ENCODE data around the gene FEM1C. TPM values are rescaled to one million over a fixed set of nuclear protein-coding genes. Genes with fewer than 3 reads are reported as not detected.
A peak's percentile ranks its signal among the peaks of the same experiment; 100 is the strongest.

The FEM1C gene
- total RNA-seq, 1 experiment from 2014 or later: 10.3 TPM

DNA sequence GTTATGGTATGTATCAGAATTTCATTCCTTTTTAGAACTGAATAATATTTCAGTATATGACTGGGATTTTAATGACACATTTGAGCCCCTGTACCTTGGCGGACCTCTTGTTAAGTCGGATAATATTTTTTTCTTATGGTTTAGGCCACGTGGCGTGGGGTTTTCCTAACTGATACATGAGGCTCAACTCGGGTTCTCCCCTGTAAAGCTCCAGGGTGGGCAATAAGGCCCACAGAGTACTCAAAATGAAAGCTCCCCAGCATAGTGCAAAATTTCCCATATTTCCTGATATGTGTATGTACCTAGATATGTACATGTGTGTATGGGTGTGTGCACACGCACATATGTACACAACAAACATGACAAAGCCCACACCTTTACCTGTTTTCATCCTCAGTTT lies 33.2 kb upstream of the FEM1C start:
- POLR2A ChIA-PET: interaction anchor here (1.9 kb wide), 1 partner anchor 33 kb away, joined by 8 read pairs; the partner anchor contains the start of gene FEM1C
- peaks cover 17% of the 10 kb centered on the region for H3K4me1 Mint-ChIP-seq (ENCODE audit: insufficient read depth, unreplicated experiment)
- H3K9me3 Mint-ChIP-seq (ENCODE audit: unreplicated experiment): peaks cover 9% of the 10 kb centered on the region
- no peaks in the 10 kb centered on the region for H3K27me3 Mint-ChIP-seq (ENCODE audit: insufficient read depth, unreplicated experiment)
- TF ChIP-seq, protein P1, sequence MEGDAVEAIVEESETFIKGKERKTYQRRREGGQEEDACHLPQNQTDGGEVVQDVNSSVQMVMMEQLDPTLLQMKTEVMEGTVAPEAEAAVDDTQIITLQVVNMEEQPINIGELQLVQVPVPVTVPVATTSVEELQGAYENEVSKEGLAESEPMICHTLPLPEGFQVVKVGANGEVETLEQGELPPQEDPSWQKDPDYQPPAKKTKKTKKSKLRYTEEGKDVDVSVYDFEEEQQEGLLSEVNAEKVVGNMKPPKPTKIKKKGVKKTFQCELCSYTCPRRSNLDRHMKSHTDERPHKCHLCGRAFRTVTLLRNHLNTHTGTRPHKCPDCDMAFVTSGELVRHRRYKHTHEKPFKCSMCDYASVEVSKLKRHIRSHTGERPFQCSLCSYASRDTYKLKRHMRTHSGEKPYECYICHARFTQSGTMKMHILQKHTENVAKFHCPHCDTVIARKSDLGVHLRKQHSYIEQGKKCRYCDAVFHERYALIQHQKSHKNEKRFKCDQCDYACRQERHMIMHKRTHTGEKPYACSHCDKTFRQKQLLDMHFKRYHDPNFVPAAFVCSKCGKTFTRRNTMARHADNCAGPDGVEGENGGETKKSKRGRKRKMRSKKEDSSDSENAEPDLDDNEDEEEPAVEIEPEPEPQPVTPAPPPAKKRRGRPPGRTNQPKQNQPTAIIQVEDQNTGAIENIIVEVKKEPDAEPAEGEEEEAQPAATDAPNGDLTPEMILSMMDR (IDR thresholded peaks at IDR 0.05; ENCODE audit: unreplicated experiment): no peak
- intact Hi-C loops (cut with micrococcal nuclease): loop anchor here (5.0 to 10.0 kb wide), 2 partner anchors 413 to 480 kb away; partner anchors contain the start of gene TRIM36
- H3K4me3 Mint-ChIP-seq (ENCODE audit: unreplicated experiment): no peak overlapping the region
- CTCF ChIA-PET: interaction anchor here (0.5 to 13.3 kb wide), 6 partner anchors 11 to 477 kb away, joined by 3 to 264 read pairs (median 13); no protein-coding TSS in a partner anchor
- peak overlapping the region; percentile 9 for H3K27ac Mint-ChIP-seq (ENCODE audit: low read depth, unreplicated experiment)
- DNase-seq (ENCODE audit: unreplicated experiment): no peak
- H3K36me3 Mint-ChIP-seq (ENCODE audit: insufficient read depth, unreplicated experiment): no peaks in the 10 kb centered on the region
- BruUV-seq (replicated peaks): no TSS peak

- Mint-ChIP-seq H3K4me1 (ENCODE audit: insufficient read depth, unreplicated experiment) (peaks cover 17% of the 10 kb centered on the region), H3K4me3 (ENCODE audit: unreplicated experiment) (no peak overlapping the region), H3K27ac (ENCODE audit: low read depth, unreplicated experiment) (peak overlapping the region; percentile 9), H3K36me3 (ENCODE audit: insufficient read depth, unreplicated experiment) (no peaks in the 10 kb centered on the region), H3K27me3 (ENCODE audit: insufficient read depth, unreplicated experiment) (no peaks in the 10 kb centered on the region), H3K9me3 (ENCODE audit: unreplicated experiment) (peaks cover 9% of the 10 kb centered on the region)
- no TSS peak for BruUV-seq (replicated peaks)
- POLR2A ChIA-PET: interaction anchor here (1.9 kb wide), 1 partner anchor 33 kb away, joined by 8 read pairs; the partner anchor contains the start of gene FEM1C
- no peak for DNase-seq (ENCODE audit: unreplicated experiment)
- intact Hi-C loops (cut with micrococcal nuclease): loop anchor here (5.0 to 10.0 kb wide), 2 partner anchors 413 to 480 kb away; partner anchors contain the start of gene TRIM36
- CTCF ChIA-PET: interaction anchor here (0.5 to 13.3 kb wide), 5 partner anchors 11 to 477 kb away, joined by 3 to 264 read pairs (median 22); no protein-coding TSS in a partner anchor
- TF ChIP-seq, protein P1 (IDR thresholded peaks at IDR 0.05; ENCODE audit: unreplicated experiment): no peak
Observed at GRCh38 chr5:115577329-115577728, 32.8 kb upstream of the FEM1C start.

DNA sequence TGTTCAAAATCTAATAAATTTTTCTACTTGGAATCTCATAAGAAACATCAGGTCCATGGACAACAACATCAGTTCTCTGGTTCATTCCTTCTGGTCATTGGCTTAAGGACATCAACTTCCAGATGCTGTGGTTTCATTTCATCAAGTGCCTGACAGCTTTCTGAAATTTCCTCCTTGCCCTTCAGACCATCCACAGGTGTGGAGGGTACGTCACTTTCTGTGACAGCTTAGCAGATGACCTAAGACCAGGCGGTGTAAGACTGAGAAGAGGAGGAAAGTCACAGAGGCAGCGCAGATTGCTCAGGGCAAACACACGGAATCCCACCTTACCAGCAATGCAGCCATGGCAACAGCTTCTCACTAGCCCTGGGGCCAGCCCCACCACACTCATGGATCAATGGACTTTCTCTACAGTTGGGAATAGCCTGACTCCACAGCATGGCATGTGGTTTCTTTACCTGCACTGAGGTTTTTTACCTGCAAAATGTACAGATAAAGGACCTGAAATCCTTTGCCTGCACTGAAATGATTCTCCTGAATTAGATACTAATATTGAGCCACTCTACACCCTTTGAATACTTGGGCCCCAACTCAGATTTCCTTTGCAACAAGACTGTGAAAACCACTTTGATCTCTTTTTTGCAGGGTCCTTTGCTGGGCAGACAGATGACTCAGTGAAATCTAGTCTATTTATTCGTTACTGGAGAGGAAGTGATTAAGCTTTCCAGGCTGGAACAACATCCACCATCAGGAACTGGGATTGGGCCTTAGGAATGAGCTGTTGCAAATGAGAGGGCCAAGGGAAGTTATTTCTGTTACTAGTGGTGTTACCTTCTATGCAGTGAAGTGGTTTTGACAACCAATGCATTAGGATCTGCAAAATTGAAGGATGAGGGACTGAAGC lies 30.8 kb upstream of the FEM1C start:
- ChIA-PET POLR2A (interaction anchor here (0.6 to 4.9 kb wide), 8 partner anchors 16 to 270 kb away, joined by 3 to 36 read pairs (median 4); partner anchors contain the start of gene FEM1C), CTCF (interaction anchor here (0.5 to 13.3 kb wide), 43 partner anchors 8 to 667 kb away, joined by 3 to 264 read pairs (median 5); partner anchors contain the start of genes CCDC112 and FEM1C)
- no peak for DNase-seq (ENCODE audit: unreplicated experiment)
- Mint-ChIP-seq H3K4me1 (ENCODE audit: insufficient read depth, unreplicated experiment) (peaks cover 17% of the 10 kb centered on the region), H3K9me3 (ENCODE audit: unreplicated experiment) (peaks cover 9% of the 10 kb centered on the region), H3K27me3 (ENCODE audit: insufficient read depth, unreplicated experiment) (no peaks in the 10 kb centered on the region), H3K4me3 (ENCODE audit: unreplicated experiment) (no peak overlapping the region), H3K27ac (ENCODE audit: low read depth, unreplicated experiment) (no peak overlapping the region), H3K36me3 (ENCODE audit: insufficient read depth, unreplicated experiment) (no peaks in the 10 kb centered on the region)
- TF ChIP-seq, protein P1 (IDR thresholded peaks at IDR 0.05; ENCODE audit: unreplicated experiment): no peak
- BruUV-seq (replicated peaks): no TSS peak
- intact Hi-C loops (cut with micrococcal nuclease): loop anchor here (2.0 to 10.0 kb wide), 3 partner anchors 35 to 478 kb away; partner anchors contain the start of gene TRIM36

- TF ChIP-seq, protein P1 (IDR thresholded peaks at IDR 0.05; ENCODE audit: unreplicated experiment): no peak
- peaks cover 9% of the 10 kb centered on the region for H3K9me3 Mint-ChIP-seq (ENCODE audit: unreplicated experiment)
- no peaks in the 10 kb centered on the region for H3K27me3 Mint-ChIP-seq (ENCODE audit: insufficient read depth, unreplicated experiment)
- intact Hi-C loops (cut with micrococcal nuclease): loop anchor here (5.0 to 10.0 kb wide), 2 partner anchors 181 to 408 kb away; partner anchors contain the start of gene TRIM36
- ChIA-PET CTCF (interaction anchor here (0.7 to 13.3 kb wide), 9 partner anchors 8 to 982 kb away, joined by 3 to 264 read pairs (median 4); no protein-coding TSS in a partner anchor), POLR2A (interaction anchor here (1.4 to 4.9 kb wide), 3 partner anchors 21 to 264 kb away, joined by 4 to 36 read pairs (median 23); partner anchors contain the start of gene FEM1C)
- H3K36me3 Mint-ChIP-seq (ENCODE audit: insufficient read depth, unreplicated experiment): no peaks in the 10 kb centered on the region
- BruUV-seq (replicated peaks): no TSS peak
- no peak overlapping the region for H3K27ac Mint-ChIP-seq (ENCODE audit: low read depth, unreplicated experiment)
- H3K4me3 Mint-ChIP-seq (ENCODE audit: unreplicated experiment): no peak overlapping the region
- peak; percentile 44 for DNase-seq (ENCODE audit: unreplicated experiment)
- peaks cover 17% of the 10 kb centered on the region for H3K4me1 Mint-ChIP-seq (ENCODE audit: insufficient read depth, unreplicated experiment)
Observed at GRCh38 chr5:115573133-115573532, 28.6 kb upstream of the FEM1C start.

All from MCF 10A (cell line).